Kidney epithelial cell (primary cell): ENCODE data around the gene EMP2. TPM values are rescaled to one million over a fixed set of nuclear protein-coding genes. Genes with fewer than 3 reads are reported as not detected.

Experiments used
- DNase-seq: peaks from one replicate; pipeline ENCODE4 v3.0.0-alpha.2; 2010; ENCODE audit warnings: low read depth
- H3K27me3 ChIP-seq: 2 replicates; pipeline ENCODE4 v1.6.0; 2011; ENCODE audit warnings: low read length; ENCODE audit not compliant: control insufficient read depth, insufficient read depth
- H3K36me3 ChIP-seq: 2 replicates; pipeline ENCODE4 v1.5.1; 2011; ENCODE audit warnings: low read length; ENCODE audit not compliant: control insufficient read depth, insufficient read depth
- H3K4me3 ChIP-seq: 2 replicates; pipeline ENCODE4 v1.5.1; 2011; ENCODE audit warnings: low read depth, mild to moderate bottlenecking, control low read depth, low read length
- CTCF ChIP-seq: IDR thresholded peaks from 2 replicates; pipeline ENCODE4 v1.5.1; 2011; ENCODE audit warnings: mild to moderate bottlenecking, moderate library complexity, low read length, control low read depth, inconsistent platforms; ENCODE audit not compliant: insufficient read depth, poor library complexity, severe bottlenecking
- total RNA-seq: library from RNA; depleted of rRNA; stranded (reverse); fragments of >200 nt; gene quantifications from 2 replicates; pipeline ENCODE4 v1.2.3, GENCODE V29; 2015

Gene EMP2
- total RNA-seq, 1 donor from 2014 or later = 1.4 TPM

GRCh38 chr16:10531582-10531981 lies 48.8 kb downstream of the EMP2 start:
- no peak for DNase-seq
- TF ChIP-seq CTCF = no peak
- Histone ChIP-seq H3K27me3 (no peaks in the 10 kb centered on the region), H3K36me3 (no peaks in the 10 kb centered on the region), H3K4me3 (no peak overlapping the region)

- no peak for TF ChIP-seq CTCF
- no peak overlapping the region for H3K4me3 ChIP-seq
- no peaks in the 10 kb centered on the region for H3K36me3 ChIP-seq
- DNase-seq = no peak
- no peaks in the 10 kb centered on the region for H3K27me3 ChIP-seq
Observed at GRCh38 chr16:10530685-10531084, 49.7 kb downstream of the EMP2 start.

- no peak for DNase-seq
- no peaks in the 10 kb centered on the region for H3K36me3 ChIP-seq
- no peak overlapping the region for H3K4me3 ChIP-seq
- H3K27me3 ChIP-seq = no peaks in the 10 kb centered on the region
- TF ChIP-seq CTCF = no peak
Observed at GRCh38 chr16:10529895-10530669, 50.3 kb downstream of the EMP2 start.

- H3K4me3 ChIP-seq = no peak overlapping the region
- TF ChIP-seq CTCF = no peak
- H3K27me3 ChIP-seq = no peaks in the 10 kb centered on the region
- H3K36me3 ChIP-seq = no peaks in the 10 kb centered on the region
- no peak for DNase-seq
Observed at GRCh38 chr16:10528635-10529034, 51.8 kb downstream of the EMP2 start.

- H3K36me3 ChIP-seq = no peaks in the 10 kb centered on the region
- no peak overlapping the region for H3K4me3 ChIP-seq
- H3K27me3 ChIP-seq = no peaks in the 10 kb centered on the region
- TF ChIP-seq CTCF = no peak
- no peak for DNase-seq
Observed at GRCh38 chr16:10526962-10527361, 53.4 kb downstream of the EMP2 start.
